Natural killer cell treated with Interleukin-12 subunit alpha and Interleukin-12 subunit beta and Interleukin-15 and Interleukin-18, amount 100 ng/mL, for 72 hours (primary cell): ENCODE results near the gene SUMO2. TPM values are rescaled to one million over a fixed set of nuclear protein-coding genes. Genes with fewer than 3 reads are reported as not detected.

Experiments used
- total RNA-seq, 2 donors: library from RNA; stranded (reverse); gene quantifications; one replicate each; pipeline ENCODE4 v1.2.3, GENCODE V29; 2022

The SUMO2 gene
- total RNA-seq, 2 donors from 2014 or later, result 332 to 497 TPM

Other genes with a start within 250 kb of the SUMO2 start
- not detected for gene OTOP3, start 247.1 kb downstream of the SUMO2 start, total RNA-seq
- under 1 TPM; 0.47 to 0.83 TPM for gene HID1, start 210.2 kb downstream of the SUMO2 start, total RNA-seq
- under 1 TPM; 0.07 to 0.47 TPM for gene CDR2L, start 195.3 kb downstream of the SUMO2 start, total RNA-seq
- 10 to 100 TPM; 46.6 to 61.8 TPM for gene MRPL58, start 170.3 kb downstream of the SUMO2 start, total RNA-seq
- gene ATP5PD, start 136.0 kb downstream of the SUMO2 start, total RNA-seq, result 100 to 1,000 TPM; 153 to 187 TPM
- 10 to 100 TPM; 20.0 to 20.1 TPM for gene KCTD2, start 135.7 kb downstream of the SUMO2 start, total RNA-seq
- 1 to 10 TPM; 4.6 TPM for gene SLC16A5, start 95.0 kb downstream of the SUMO2 start, total RNA-seq
- gene ARMC7, start 73.0 kb downstream of the SUMO2 start, total RNA-seq, result 10 to 100 TPM; 13.3 to 13.7 TPM
- 10 to 100 TPM; 76.9 to 87.9 TPM for gene NT5C, start 51.2 kb downstream of the SUMO2 start, total RNA-seq
- 100 to 1,000 TPM; 219 to 351 TPM for gene JPT1, start 28.4 kb downstream of the SUMO2 start, total RNA-seq
- gene NUP85, start 22.7 kb upstream of the SUMO2 start, total RNA-seq, result 100 to 1,000 TPM in 1 of 2 donors, 10 to 100 TPM in 1; 94.1 to 202 TPM
- gene GGA3, start 78.6 kb upstream of the SUMO2 start, total RNA-seq, result 100 to 1,000 TPM in 1 of 2 donors, 10 to 100 TPM in 1; 77.3 to 111 TPM
- gene MRPS7, start 78.9 kb upstream of the SUMO2 start, total RNA-seq, result 10 to 100 TPM; 76.4 to 82.8 TPM
- 10 to 100 TPM; 32.3 to 35.2 TPM for gene MIF4GD, start 88.3 kb upstream of the SUMO2 start, total RNA-seq
- gene SLC25A19, start 106.5 kb upstream of the SUMO2 start, total RNA-seq, result 100 to 1,000 TPM in 1 of 2 donors, 10 to 100 TPM in 1; 53.0 to 140 TPM
- gene GRB2, start 222.7 kb upstream of the SUMO2 start, total RNA-seq, result 100 to 1,000 TPM; 198 to 235 TPM